Activated T-cell treated with anti-CD3 and anti-CD28 coated beads for 4 hours (primary cell): ENCODE measurements around the gene MTMR10.

Experiments
- DNase-seq: peaks from one replicate; pipeline ENCODE4 v3.0.0-alpha.2; 2020

The MTMR10 gene

GRCh38 chr15:30919877-30920550, 71.4 kb downstream of the MTMR10 start:
- DNase-seq, result no peak

DNA sequence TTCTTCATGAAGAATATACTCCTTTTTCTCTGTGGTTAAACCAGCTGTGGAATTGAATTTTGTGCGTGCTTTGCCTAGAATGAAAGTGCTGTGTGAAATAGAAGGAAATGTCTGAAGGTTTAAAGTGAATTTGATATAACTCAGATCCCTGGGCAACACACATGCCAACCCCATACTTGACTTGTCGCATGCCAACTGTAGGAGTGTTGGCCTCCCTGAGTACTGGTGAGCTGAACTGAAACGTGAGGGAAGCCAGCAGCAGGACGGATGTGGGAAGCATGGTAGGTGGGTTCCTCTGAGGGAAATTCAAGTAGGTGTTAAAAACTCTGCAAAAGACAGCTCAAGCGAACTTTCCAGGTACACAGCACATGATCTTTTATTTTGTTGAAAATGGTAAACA, 73.1 kb downstream of the MTMR10 start:
- DNase-seq, result no peak

GRCh38 chr15:30917675-30918074, 73.8 kb downstream of the MTMR10 start:
- no peak for DNase-seq

DNA sequence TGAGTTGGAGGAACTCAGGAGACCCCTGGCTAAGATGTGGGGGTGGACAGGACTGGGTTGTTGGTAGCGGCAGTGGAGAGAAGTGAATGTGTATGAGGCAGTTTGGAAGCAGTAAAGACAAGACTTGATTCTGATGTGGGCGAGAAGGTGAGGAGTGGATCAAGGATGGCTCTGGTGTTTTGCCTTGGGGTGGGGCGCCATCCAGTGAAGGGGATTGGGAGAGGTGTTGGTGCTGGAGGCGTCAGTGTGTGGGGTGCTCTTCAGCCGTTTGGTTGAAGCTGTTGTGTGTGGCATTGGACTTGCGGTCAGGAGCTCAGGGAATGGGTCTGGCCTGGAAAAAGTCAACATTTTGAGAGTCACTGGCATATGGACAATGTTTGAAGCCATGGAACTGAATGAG, 74.4 kb downstream of the MTMR10 start:
- DNase-seq, result no peak

DNA sequence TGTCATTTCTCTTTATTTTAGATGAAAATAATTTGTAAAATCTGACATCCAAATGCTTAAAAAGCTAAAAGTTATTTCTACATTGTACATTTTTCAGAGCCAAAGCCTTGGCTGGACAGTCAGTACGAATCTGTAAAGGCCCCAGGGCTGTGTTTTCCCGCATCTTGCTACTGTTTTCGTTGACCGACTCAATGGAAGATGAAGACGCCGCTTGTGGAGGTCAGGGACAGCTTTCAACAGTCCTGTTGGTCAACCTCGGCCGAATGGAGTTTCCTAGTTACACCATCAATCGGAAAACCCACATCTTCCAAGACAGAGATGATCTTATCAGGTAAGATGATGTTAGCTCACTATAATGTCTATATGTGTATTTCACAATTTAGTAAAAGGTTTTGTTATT, 77.7 kb downstream of the MTMR10 start:
- DNase-seq, result no peak

DNA sequence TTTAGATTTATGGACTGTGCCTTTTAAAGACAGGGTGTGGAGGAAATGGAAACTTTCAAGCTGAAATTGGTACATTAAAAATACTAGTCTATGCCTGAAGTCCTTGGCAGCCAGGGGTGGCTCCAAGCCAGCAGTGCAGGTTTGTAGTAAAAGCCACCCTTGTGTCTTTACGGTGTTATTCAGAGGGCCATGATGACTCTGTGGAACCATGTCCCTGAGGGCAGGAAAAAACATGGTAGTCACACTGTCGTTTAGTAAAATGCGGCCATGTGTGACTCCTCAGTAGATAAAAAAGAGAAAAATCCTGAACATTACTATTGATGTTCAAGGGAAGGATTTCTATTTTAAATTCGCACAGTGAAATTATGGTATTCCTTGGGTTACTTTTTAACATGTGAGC, 85.1 kb downstream of the MTMR10 start:
- no peak for DNase-seq

DNA sequence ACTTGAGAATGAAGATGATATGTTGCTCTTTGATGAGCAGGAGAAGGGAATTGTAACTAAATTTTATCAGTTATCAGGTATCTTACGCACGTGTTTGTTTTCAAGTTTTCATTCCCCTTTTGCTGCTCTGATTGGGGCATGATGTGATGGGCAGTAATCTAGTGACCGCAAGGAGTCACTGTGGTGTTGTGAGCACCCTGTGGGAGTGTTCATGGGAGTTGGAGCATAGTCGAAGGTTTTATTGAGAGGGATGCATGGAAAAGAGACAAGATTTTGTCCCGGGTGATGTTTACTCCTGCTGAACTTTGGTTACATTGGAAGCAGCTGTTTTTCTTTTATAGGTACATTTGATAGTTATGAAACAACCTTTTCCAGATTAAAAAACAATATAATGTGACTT, 85.6 kb downstream of the MTMR10 start:
- no peak for DNase-seq

DNA sequence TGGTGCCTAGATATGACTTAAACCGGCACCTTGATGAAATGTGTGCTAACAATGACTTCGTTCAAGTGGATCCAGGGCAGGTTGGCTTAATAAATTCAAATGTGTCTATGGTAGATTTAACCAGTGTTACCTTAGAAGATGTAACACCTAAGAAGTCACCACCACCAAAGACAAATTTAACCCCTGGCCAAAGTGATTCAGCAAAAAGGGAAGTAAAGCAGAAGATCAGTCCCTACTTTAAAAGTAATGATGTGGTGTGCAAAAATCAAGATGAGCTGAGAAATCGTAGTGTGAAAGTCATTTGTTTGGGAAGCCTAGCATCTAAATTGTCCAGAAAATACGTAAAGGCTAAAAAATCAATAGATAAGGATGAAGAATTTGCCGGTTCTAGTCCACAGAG, 86.6 kb downstream of the MTMR10 start:
- no peak for DNase-seq

- peak; percentile 73 for DNase-seq
Measured at GRCh38 chr15:30903497-30904187, 87.8 kb downstream of the MTMR10 start, which contains the start of gene FAN1. Gene FAN1 (plus strand): TSS chr15:30903915. CDS start chr15:30904664, 749 bp downstream.

GRCh38 chr15:30901889-30902288, 89.5 kb downstream of the MTMR10 start:
- DNase-seq, result no peak

DNA sequence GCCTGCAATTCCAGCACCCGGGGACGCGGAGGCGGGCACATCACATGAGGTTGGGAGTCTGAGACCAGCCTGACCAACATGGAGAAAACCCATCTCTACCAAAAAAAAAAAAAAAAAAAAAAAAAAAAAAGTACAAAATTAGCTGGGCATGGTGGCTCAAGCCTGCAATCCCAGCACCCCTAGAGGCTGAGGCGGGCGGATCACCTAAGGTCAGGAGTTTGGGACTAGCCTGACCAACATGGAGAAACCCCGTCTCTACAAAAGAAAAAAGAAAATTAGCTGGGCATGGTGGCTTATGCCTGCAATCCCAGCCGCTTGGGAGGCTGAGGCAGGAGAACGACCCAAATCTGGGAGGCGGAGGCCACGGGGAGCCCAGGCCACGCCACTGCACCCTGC, 95.2 kb downstream of the MTMR10 start:
- DNase-seq, result no peak

- DNase-seq, result no peak
Measured at GRCh38 chr15:30895461-30896210, 95.8 kb downstream of the MTMR10 start.

DNA sequence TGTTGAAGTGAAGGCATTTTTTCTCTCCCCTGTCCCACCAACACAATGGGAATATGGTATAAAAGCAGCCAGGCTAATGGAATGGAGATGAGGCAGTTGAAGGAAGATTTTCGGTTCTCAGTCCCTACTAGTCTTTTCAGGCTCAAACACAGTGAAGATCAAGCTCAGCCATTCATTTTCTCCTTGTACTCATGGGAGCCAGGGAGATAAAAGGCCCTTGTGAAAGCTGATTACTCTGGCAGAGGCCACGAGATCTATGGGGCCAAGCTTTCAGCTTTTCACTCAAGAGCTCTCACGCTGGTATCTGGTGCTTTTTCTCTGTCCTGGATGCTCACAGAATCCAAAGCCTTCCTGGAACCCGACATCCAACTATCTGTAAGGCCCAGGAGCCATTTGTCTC, 102.2 kb downstream of the MTMR10 start:
- no peak for DNase-seq
